ENCODE measurements around the gene EVC2. TPM values are rescaled to one million over a fixed set of nuclear protein-coding genes. Genes with fewer than 3 reads are reported as not detected.

Gene EVC2
- total and polyA plus RNA-seq, 9 of the 15 experiments (the other 6 are each of a cell fraction or from before 2014, with no cell fraction given), result 0.03 to 0.55 (median 0.38) TPM; not detected in 1

GRCh38 chr4:5547651-5548249 lies 160.6 kb downstream of the EVC2 start:
- Histone ChIP-seq H2AFZ (ENCODE audit: low read depth, low read length) (no peak overlapping the region), H4K20me1 (replicated peaks; ENCODE audit: control insufficient read depth, insufficient read depth, low read length) (no peaks in the 10 kb centered on the region), H3K79me2 (ENCODE audit: control insufficient read depth, insufficient read depth, low read length) (no peaks in the 10 kb centered on the region), H3K9me3 (replicated peaks; ENCODE audit: control insufficient read depth, insufficient read depth, low read depth, low read length) (no peaks in the 10 kb centered on the region), H3K9ac (ENCODE audit: insufficient read depth in 1 of 2, low read depth in 2 of 2, low read length in 2 of 2) (no peak overlapping the region), H3K4me3 (no peak overlapping the region), H3K27me3 (ENCODE audit: control insufficient read depth in 2 of 2, insufficient read depth in 2 of 2, low read length in 2 of 2) (no peaks in the 10 kb centered on the region), H3K36me3 (ENCODE audit: control insufficient read depth, insufficient read depth, low read length) (no peaks in the 10 kb centered on the region), H3K4me2 (ENCODE audit: insufficient read depth, low read length) (no peak overlapping the region), H3K4me1 (replicated peaks in 1 of 2; ENCODE audit: control insufficient read depth in 2 of 2, insufficient read depth in 2 of 2, low read length in 2 of 2) (no peaks in the 10 kb centered on the region), H3K27ac (ENCODE audit: extremely low read depth, low read depth, low read length) (no peak overlapping the region), H3K9me1 (ENCODE audit: control insufficient read depth, insufficient read depth, low read length) (no peaks in the 10 kb centered on the region)
- intact Hi-C loops (cut with micrococcal nuclease), result no loop called here
- POLR2A ChIA-PET, result interaction anchor here (0.7 kb wide), 1 partner anchor 725 kb away, joined by 3 read pairs; no protein-coding TSS in a partner anchor
- TF ChIP-seq TCF7 (IDR thresholded peaks at IDR 0.05; ENCODE audit: borderline replicate concordance), result no peak
- no peak for TF ChIP-seq CTBP1 (IDR thresholded peaks at IDR 0.05; ENCODE audit: borderline replicate concordance)
- TF ChIP-seq ZBTB26 (CRISPR knock-in tag; IDR thresholded peaks at IDR 0.05), result no peak
- no peak for TF ChIP-seq ZNF280B (CRISPR knock-in tag; IDR thresholded peaks at IDR 0.05)
- no peak for TF ChIP-seq HDAC8 (tag; IDR thresholded peaks at IDR 0.05)
- CTCF ChIA-PET (ENCODE audit: low intra/inter-chr PET ratio), result no interaction called here
- no peak for FAIRE-seq
- ATAC-seq, result no peak
- DNase-seq (ENCODE audit: extremely low read depth in 1 of 4, low spot score in 3 of 4), result no peak
- 5% methylated on average over 12 of the region's 12 CpGs for WGBS (ENCODE audit: insufficient coverage, low coverage, missing lambda C conversion rate)
- in situ Hi-C loops (cut with MboI), result no loop called here
- no TSS peak for BruUV-seq (replicated peaks)
